ENCODE measurements around the gene ARID1B.

GRCh38 chr6:157134402-157135047 is 357.3 kb downstream of the ARID1B start:
- TF ChIP-seq CTCF (conservative IDR thresholded peaks at IDR 0.05): no peak
- TF ChIP-seq ZFX (IDR thresholded peaks at IDR 0.05): no peak
